GM18873 (cell line): Measurements from ENCODE around the gene KIF3A.

Source experiments
- ATAC-seq: cut with Tn5 transposase; IDR thresholded peaks from one replicate; pipeline ENCODE4 v1.9.1; 2021; ENCODE audit warnings: mild to moderate bottlenecking, moderate library complexity, moderate number of reproducible peaks; ENCODE audit not compliant: unreplicated experiment, low FRiP score

Gene KIF3A

GRCh38 chr5:132771503-132771998 is 34.2 kb upstream of the KIF3A start:
- no peak for ATAC-seq

- no peak for ATAC-seq
These were observed 33.3 kb upstream of the KIF3A start for GRCh38 chr5:132770476-132771159.

- no peak for ATAC-seq
These were observed 31.1 kb upstream of the KIF3A start for GRCh38 chr5:132768485-132768868.

GRCh38 chr5:132767150-132767549 is 29.8 kb upstream of the KIF3A start:
- ATAC-seq, result no peak

GRCh38 chr5:132766806-132767055 is 29.4 kb upstream of the KIF3A start:
- no peak for ATAC-seq

GRCh38 chr5:132766020-132766805 is 28.9 kb upstream of the KIF3A start:
- no peak for ATAC-seq

- ATAC-seq, result no peak
These were observed 28.1 kb upstream of the KIF3A start for GRCh38 chr5:132765311-132766019.

GRCh38 chr5:132764671-132765238 is 27.4 kb upstream of the KIF3A start:
- ATAC-seq, result no peak

GRCh38 chr5:132764051-132764450 is 26.7 kb upstream of the KIF3A start:
- ATAC-seq, result no peak

GRCh38 chr5:132763181-132764036 is 26.1 kb upstream of the KIF3A start:
- no peak for ATAC-seq

GRCh38 chr5:132762246-132763000 is 25.1 kb upstream of the KIF3A start:
- no peak for ATAC-seq

- ATAC-seq, result no peak
These were observed 24.2 kb upstream of the KIF3A start for GRCh38 chr5:132761321-132762240.

- no peak for ATAC-seq
These were observed 23.4 kb upstream of the KIF3A start for GRCh38 chr5:132760601-132761317.

GRCh38 chr5:132760049-132760420 is 22.7 kb upstream of the KIF3A start:
- no peak for ATAC-seq

- no peak for ATAC-seq
These were observed 22.0 kb upstream of the KIF3A start for GRCh38 chr5:132759114-132760048.

GRCh38 chr5:132758451-132758850 is 21.1 kb upstream of the KIF3A start:
- ATAC-seq, result no peak

- ATAC-seq, result no peak
These were observed 19.2 kb upstream of the KIF3A start for GRCh38 chr5:132756542-132756941.
